Activated CD8-positive, alpha-beta memory T cell treated with anti-CD3 and anti-CD28 coated beads for 48 hours (primary cell): ENCODE measurements around the gene AP2M1.

Experiments used
- DNase-seq, 3 experiments: peaks; one replicate each; pipeline ENCODE4 v3.0.0-alpha.2; 2020; ENCODE audit warnings: low read depth in 2 of 3, low spot score in 2 of 3

AP2M1 gene

GRCh38 chr3:184223946-184224345 lies 49.3 kb downstream of the AP2M1 start:
- DNase-seq, result no peak

- peak in 1 of 3 experiments; percentile 36 for DNase-seq
Observed at GRCh38 chr3:184227481-184227935, 52.9 kb downstream of the AP2M1 start.

- no peak for DNase-seq
Observed at GRCh38 chr3:184228376-184229137, 53.9 kb downstream of the AP2M1 start.

- DNase-seq, result peak in 2 of 3 experiments; percentile 38 to 63
Observed at GRCh38 chr3:184229394-184230080, 54.9 kb downstream of the AP2M1 start, which contains the start of gene VWA5B2. Gene VWA5B2, plus strand, starts transcription at chr3:184229585. Its CDS starts 944 bp downstream, at chr3:184230529.

- no peak for DNase-seq
Observed at GRCh38 chr3:184230081-184230602, 55.5 kb downstream of the AP2M1 start.

GRCh38 chr3:184230603-184231528 lies 56.2 kb downstream of the AP2M1 start:
- DNase-seq, result no peak

- DNase-seq, result no peak
Observed at GRCh38 chr3:184231671-184232070, 57.0 kb downstream of the AP2M1 start.

GRCh38 chr3:184233127-184233843 lies 58.6 kb downstream of the AP2M1 start:
- no peak for DNase-seq
